HUES6 (cell line): ENCODE data around the gene PCDH9.

ENCODE experiments used
- H3K27ac ChIP-seq: 2 replicates; pipeline ENCODE4 v1.7.0; 2013; ENCODE audit warnings: low read depth, mild to moderate bottlenecking, low read length, inconsistent platforms
- H3K27me3 ChIP-seq: 2 replicates; pipeline ENCODE4 v1.6.1; 2013; ENCODE audit warnings: low read length; ENCODE audit not compliant: control insufficient read depth, insufficient read depth
- H3K36me3 ChIP-seq: 2 replicates; pipeline ENCODE4 v1.6.1; 2013; ENCODE audit warnings: low read length; ENCODE audit not compliant: control insufficient read depth, insufficient read depth
- H3K4me1 ChIP-seq: 2 replicates; pipeline ENCODE4 v1.6.1; 2013; ENCODE audit warnings: low read length; ENCODE audit not compliant: control insufficient read depth, insufficient read depth
- H3K4me3 ChIP-seq: 2 replicates; pipeline ENCODE4 v1.5.1; 2013; ENCODE audit warnings: low read depth, low read length
- H3K9ac ChIP-seq: one replicate; pipeline ENCODE4 v1.6.1; 2013; ENCODE audit warnings: mild to moderate bottlenecking, low read length
- H3K9me3 ChIP-seq: 2 replicates; pipeline ENCODE4 v1.6.1; 2013; ENCODE audit warnings: low read depth, low read length; ENCODE audit not compliant: control insufficient read depth, insufficient read depth

Gene PCDH9

GRCh38 chr13:66689628-66690027 is 540.5 kb downstream of the PCDH9 start:
- Histone ChIP-seq H3K36me3 (no peaks in the 10 kb centered on the region), H3K9me3 (peaks cover 20% of the 10 kb centered on the region), H3K4me3 (no peak overlapping the region), H3K27ac (no peak overlapping the region), H3K9ac (no peak overlapping the region), H3K27me3 (no peaks in the 10 kb centered on the region), H3K4me1 (no peaks in the 10 kb centered on the region)

DNA sequence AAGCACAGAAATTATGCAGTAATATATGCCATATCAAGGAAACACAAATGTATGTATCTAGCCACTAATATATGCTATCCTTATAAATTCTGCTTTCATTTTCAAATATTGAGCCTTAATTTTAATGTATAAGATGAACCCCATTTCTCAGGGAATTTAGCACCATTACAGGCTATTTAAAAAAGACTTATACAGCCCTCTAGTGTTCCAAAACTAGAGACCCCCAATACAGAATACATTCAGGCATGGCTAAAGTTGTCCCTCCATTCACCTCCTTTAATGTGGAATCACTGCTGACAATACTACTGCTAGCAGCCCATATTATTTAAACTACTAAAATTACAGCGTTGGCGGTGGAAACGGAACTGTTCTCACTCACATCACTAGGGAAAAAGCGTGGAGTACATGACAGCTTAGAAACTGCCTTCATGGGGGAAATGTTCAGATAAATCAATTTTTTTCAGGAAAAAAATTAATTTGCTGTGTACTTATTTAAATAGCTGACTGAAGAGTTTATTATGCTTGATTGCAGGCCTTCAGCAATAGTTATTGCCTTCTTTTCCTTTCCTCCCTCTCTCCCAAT is 541.0 kb downstream of the PCDH9 start:
- no peaks in the 10 kb centered on the region for H3K4me1 ChIP-seq
- no peaks in the 10 kb centered on the region for H3K27me3 ChIP-seq
- H3K9ac ChIP-seq = no peak overlapping the region
- H3K36me3 ChIP-seq = no peaks in the 10 kb centered on the region
- no peak overlapping the region for H3K27ac ChIP-seq
- H3K9me3 ChIP-seq = peaks cover 25% of the 10 kb centered on the region
- H3K4me3 ChIP-seq = no peak overlapping the region

GRCh38 chr13:66681403-66681802 is 548.7 kb downstream of the PCDH9 start:
- H3K4me1 ChIP-seq = no peaks in the 10 kb centered on the region
- H3K27ac ChIP-seq = no peak overlapping the region
- H3K36me3 ChIP-seq = no peaks in the 10 kb centered on the region
- H3K9me3 ChIP-seq = peaks cover 23% of the 10 kb centered on the region
- H3K4me3 ChIP-seq = no peak overlapping the region
- no peak overlapping the region for H3K9ac ChIP-seq
- no peaks in the 10 kb centered on the region for H3K27me3 ChIP-seq

GRCh38 chr13:66680031-66680430 is 550.1 kb downstream of the PCDH9 start:
- no peaks in the 10 kb centered on the region for H3K4me1 ChIP-seq
- H3K27ac ChIP-seq = no peak overlapping the region
- H3K9ac ChIP-seq = no peak overlapping the region
- H3K36me3 ChIP-seq = no peaks in the 10 kb centered on the region
- H3K9me3 ChIP-seq = peaks cover 10% of the 10 kb centered on the region
- H3K27me3 ChIP-seq = no peaks in the 10 kb centered on the region
- no peak overlapping the region for H3K4me3 ChIP-seq

DNA sequence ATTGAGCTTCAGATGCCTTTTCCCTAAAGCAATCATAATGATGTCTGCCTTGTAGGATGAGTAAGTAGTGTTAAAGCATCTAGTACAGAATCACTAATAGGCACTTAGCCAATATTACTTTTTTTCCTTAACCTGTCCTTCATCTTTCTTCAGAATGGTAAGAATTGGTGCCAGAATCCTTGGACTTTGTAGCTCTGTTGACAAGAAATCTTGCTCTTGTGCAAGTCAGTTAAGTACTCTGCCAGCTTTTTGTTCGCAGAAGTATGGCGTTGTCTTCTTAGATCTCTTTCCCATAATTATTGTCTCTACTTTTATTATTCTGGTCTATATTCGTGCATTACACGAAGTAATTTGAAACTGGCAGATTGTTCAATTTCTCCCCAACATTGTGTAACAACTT is 554.5 kb downstream of the PCDH9 start:
- H3K4me3 ChIP-seq = no peak overlapping the region
- H3K27ac ChIP-seq = no peak overlapping the region
- H3K9ac ChIP-seq = no peak overlapping the region
- H3K36me3 ChIP-seq = no peaks in the 10 kb centered on the region
- H3K9me3 ChIP-seq = no peaks in the 10 kb centered on the region
- no peaks in the 10 kb centered on the region for H3K27me3 ChIP-seq
- H3K4me1 ChIP-seq = no peaks in the 10 kb centered on the region

- no peaks in the 10 kb centered on the region for H3K4me1 ChIP-seq
These were observed 556.7 kb downstream of the PCDH9 start for GRCh38 chr13:66673401-66673800.

GRCh38 chr13:66665991-66666390 is 564.1 kb downstream of the PCDH9 start:
- Histone ChIP-seq H3K9me3 (no peaks in the 10 kb centered on the region), H3K4me1 (no peaks in the 10 kb centered on the region), H3K27me3 (no peaks in the 10 kb centered on the region), H3K36me3 (no peaks in the 10 kb centered on the region), H3K4me3 (no peak overlapping the region), H3K9ac (no peak overlapping the region), H3K27ac (no peak overlapping the region)

More at GRCh38 chr13:66673401-66673800, 556.7 kb downstream of the PCDH9 start:
- H3K9ac ChIP-seq = no peak overlapping the region
- H3K27ac ChIP-seq = no peak overlapping the region
- H3K4me3 ChIP-seq = no peak overlapping the region
- H3K27me3 ChIP-seq = no peaks in the 10 kb centered on the region
- no peaks in the 10 kb centered on the region for H3K9me3 ChIP-seq
- no peaks in the 10 kb centered on the region for H3K36me3 ChIP-seq

DNA sequence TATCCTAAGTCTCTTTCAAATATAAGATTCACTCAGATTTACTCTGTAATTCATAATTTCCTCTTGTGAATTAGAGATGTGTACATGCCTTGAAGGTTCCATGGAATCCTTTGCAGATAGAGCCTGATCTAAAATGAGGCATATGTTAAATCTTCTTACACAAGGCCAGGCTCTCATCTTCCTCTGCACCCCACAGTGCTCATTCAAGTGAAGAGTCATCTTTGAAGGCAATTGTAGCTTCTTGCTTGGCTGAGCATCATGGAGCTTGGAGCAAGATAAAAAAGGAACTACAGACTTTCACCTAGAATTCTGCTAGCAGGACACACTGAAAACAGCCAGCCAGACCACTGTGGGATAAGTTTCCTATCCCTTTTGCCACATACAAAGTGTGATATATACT is 566.4 kb downstream of the PCDH9 start:
- H3K36me3 ChIP-seq = no peaks in the 10 kb centered on the region
- no peak overlapping the region for H3K27ac ChIP-seq
- no peaks in the 10 kb centered on the region for H3K9me3 ChIP-seq
- no peak overlapping the region for H3K4me3 ChIP-seq
- H3K4me1 ChIP-seq = no peaks in the 10 kb centered on the region
- no peaks in the 10 kb centered on the region for H3K27me3 ChIP-seq
- H3K9ac ChIP-seq = no peak overlapping the region

GRCh38 chr13:66663206-66663605 is 566.9 kb downstream of the PCDH9 start:
- H3K27me3 ChIP-seq = no peaks in the 10 kb centered on the region
- no peaks in the 10 kb centered on the region for H3K9me3 ChIP-seq
- no peaks in the 10 kb centered on the region for H3K4me1 ChIP-seq
- no peaks in the 10 kb centered on the region for H3K36me3 ChIP-seq
- no peak overlapping the region for H3K9ac ChIP-seq
- no peak overlapping the region for H3K4me3 ChIP-seq
- no peak overlapping the region for H3K27ac ChIP-seq

DNA sequence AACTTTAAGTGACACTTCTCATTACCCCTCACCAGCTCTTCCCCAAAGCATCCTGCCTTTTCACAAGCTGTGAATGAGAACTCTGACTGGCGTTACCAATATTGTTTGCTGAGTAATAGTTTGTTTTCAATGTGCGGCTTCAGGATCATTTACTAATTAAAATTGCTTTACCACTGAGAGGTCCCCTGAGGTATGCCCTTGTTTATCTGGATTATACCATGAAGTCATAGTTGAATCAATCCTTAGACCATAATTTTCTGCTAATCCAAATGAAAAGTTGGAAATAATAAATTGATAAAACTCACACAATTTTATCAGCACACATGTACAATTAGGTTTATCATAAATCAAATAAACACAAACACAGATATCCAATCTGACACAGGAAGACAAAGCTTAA is 568.8 kb downstream of the PCDH9 start:
- Histone ChIP-seq H3K36me3 (no peaks in the 10 kb centered on the region), H3K9me3 (no peaks in the 10 kb centered on the region), H3K27ac (no peak overlapping the region), H3K4me3 (no peak overlapping the region), H3K4me1 (no peaks in the 10 kb centered on the region; the same call in 1 of the 2 replicates), H3K9ac (no peak overlapping the region), H3K27me3 (no peaks in the 10 kb centered on the region)

- H3K27me3 ChIP-seq = no peaks in the 10 kb centered on the region
- no peaks in the 10 kb centered on the region for H3K9me3 ChIP-seq
- no peak overlapping the region for H3K9ac ChIP-seq
- no peak overlapping the region for H3K4me3 ChIP-seq
- H3K27ac ChIP-seq = no peak overlapping the region
- peaks cover 3% of the 10 kb centered on the region; the same call in 1 of the 2 replicates for H3K4me1 ChIP-seq
- H3K36me3 ChIP-seq = no peaks in the 10 kb centered on the region
These were observed 569.7 kb downstream of the PCDH9 start for GRCh38 chr13:66660468-66660813.
